ENCODE measurements around the gene LSAMP.

LSAMP gene

DNA sequence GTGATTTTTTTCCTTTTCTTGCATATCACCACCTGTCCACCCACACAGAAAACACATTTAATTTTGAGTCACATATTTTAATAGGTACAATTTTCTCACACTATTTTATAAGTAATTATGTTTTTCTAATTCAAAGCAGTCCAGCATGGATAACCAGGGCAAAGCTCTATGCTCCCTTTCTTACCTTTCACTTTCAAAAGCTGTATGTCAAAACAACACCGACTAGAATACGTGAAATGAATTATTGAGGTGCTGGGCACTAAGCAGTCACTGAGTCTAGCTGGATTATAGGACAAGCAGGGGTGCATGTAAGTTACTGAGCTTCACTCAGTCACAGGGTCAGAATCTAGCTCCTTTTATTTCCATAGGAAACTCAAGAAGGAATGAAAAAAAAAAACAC is 60.6 kb downstream of the LSAMP start:
- no peak overlapping the region for H3K4me3 ChIP-seq (ENCODE audit: low read depth, low read length)
- TF ChIP-seq, protein P1, sequence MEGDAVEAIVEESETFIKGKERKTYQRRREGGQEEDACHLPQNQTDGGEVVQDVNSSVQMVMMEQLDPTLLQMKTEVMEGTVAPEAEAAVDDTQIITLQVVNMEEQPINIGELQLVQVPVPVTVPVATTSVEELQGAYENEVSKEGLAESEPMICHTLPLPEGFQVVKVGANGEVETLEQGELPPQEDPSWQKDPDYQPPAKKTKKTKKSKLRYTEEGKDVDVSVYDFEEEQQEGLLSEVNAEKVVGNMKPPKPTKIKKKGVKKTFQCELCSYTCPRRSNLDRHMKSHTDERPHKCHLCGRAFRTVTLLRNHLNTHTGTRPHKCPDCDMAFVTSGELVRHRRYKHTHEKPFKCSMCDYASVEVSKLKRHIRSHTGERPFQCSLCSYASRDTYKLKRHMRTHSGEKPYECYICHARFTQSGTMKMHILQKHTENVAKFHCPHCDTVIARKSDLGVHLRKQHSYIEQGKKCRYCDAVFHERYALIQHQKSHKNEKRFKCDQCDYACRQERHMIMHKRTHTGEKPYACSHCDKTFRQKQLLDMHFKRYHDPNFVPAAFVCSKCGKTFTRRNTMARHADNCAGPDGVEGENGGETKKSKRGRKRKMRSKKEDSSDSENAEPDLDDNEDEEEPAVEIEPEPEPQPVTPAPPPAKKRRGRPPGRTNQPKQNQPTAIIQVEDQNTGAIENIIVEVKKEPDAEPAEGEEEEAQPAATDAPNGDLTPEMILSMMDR (IDR thresholded peaks at IDR 0.05; ENCODE audit: insufficient read depth, low read depth, low read length, missing control alignments) = no peak
- no peak for DNase-seq (ENCODE audit: low read depth)

DNA sequence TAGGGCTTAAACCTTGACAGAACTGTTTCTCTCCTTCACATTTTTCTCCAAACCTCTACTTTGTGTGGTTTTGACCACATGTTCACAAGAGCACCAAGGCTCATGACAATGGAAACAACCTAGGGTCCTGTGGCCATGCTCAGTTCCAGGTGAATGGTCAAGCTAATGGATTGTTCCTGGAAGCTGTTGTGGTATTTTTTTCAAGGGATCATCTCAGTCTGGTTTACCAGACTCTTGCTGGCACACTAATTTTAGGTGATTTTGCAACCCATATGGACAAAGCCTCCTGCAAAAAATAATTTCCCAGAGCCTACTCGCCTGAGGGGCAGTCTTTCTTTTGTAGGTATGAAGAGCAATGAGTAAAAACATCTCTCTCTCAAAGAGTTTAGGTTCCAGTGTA is 67.2 kb downstream of the LSAMP start:
- DNase-seq (ENCODE audit: low read depth) = no peak
- TF ChIP-seq, protein P1 (IDR thresholded peaks at IDR 0.05; ENCODE audit: insufficient read depth, low read depth, low read length, missing control alignments) = no peak
- no peak overlapping the region for H3K4me3 ChIP-seq (ENCODE audit: low read depth, low read length)

DNA sequence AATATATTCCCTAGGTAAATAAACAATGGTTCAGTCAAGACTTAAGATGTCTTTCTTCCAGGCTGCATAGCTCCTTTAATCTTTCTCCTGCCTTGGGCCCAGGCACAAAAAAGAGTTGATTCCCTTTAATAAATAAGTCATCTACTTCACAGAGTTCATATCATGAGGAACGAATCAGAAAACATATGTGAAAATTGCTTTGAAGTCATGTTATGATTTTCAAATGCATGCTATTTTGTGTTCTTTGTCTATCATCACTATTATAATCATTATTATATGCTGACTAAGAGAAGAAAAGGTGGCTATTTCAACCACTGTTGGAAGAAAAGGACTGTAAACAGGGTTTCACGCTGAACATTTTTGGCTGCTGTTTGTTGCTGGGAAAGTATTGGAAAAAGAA is 70.4 kb downstream of the LSAMP start:
- H3K4me3 ChIP-seq (ENCODE audit: low read depth, low read length) = no peak overlapping the region
- no peak for DNase-seq (ENCODE audit: low read depth)
- TF ChIP-seq, protein P1 (IDR thresholded peaks at IDR 0.05; ENCODE audit: insufficient read depth, low read depth, low read length, missing control alignments) = no peak

DNA sequence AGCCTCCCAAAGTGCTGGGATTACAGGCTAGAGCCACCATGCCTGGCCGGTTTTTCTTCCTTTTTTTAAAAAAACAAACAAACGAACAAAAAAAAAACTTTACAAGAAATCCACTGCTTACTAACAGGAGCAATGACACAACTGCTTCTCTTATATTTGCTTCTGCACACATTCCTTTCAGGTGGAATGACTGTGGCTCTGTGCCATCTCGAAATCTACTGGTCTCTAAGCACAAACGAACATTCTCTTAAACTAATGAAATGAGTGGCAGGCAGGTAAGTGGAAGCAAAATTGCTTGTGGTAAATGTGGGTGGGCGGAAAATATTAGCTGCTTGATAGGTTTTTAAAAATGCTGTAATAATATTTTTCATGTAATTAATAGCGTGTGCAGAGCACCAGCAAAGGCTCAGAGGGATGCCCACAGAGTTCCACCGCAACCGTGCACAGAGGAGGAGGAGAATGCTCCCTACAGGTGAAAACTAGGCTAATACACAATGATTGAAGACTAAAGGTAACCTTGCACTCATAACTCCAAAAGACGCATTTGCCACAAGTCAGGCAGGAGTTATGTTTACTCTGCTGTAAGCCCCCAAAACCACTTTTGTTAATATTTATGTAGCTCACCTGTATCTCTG is 77.4 kb downstream of the LSAMP start:
- no peak for DNase-seq (ENCODE audit: low read depth)
- no peak overlapping the region for H3K4me3 ChIP-seq (ENCODE audit: low read depth, low read length)
- TF ChIP-seq, protein P1 (IDR thresholded peaks at IDR 0.05; ENCODE audit: insufficient read depth, low read depth, low read length, missing control alignments) = no peak

DNA sequence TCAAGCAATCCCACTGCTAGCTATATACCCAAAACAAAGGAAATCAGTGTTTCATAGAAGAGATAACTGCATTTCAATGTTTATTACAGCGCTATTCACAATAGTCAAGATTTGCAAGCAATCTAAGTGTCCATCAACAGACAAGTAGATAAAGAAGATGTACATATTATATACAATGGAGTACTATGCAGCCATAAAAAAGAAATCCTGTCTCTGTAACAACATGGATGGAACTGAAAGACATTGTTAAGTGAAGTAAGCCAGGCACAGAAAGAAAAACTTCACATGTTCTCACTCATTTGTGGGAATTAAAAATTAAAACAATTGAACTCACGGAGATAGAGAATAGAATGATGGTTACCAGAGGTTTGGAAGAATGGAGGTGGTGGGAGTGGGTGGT is 89.2 kb downstream of the LSAMP start:
- H3K4me3 ChIP-seq (ENCODE audit: low read depth, low read length) = no peak overlapping the region
- DNase-seq (ENCODE audit: low read depth) = no peak
- TF ChIP-seq, protein P1 (IDR thresholded peaks at IDR 0.05; ENCODE audit: insufficient read depth, low read depth, low read length, missing control alignments) = no peak

DNA sequence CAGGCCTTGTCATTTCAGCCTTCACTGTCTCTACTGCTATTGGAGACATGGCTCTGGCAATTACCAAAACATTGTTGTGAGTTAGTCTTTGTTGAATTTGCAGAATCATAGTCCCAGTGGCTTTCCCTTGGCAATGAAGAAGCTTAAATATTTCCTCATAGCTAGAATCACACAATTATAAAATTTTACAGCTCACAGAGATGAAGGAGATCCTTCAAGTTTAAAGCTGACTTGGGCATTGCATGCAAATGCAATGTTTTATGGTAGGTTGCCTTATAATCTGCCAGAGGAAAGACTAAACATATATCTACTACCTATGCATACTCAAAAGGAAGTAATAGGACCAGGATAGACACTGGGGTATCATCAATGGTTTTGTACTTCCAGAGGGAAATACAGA is 90.9 kb downstream of the LSAMP start:
- no peak for DNase-seq (ENCODE audit: low read depth)
- no peak overlapping the region for H3K4me3 ChIP-seq (ENCODE audit: low read depth, low read length)
- TF ChIP-seq, protein P1 (IDR thresholded peaks at IDR 0.05; ENCODE audit: insufficient read depth, low read depth, low read length, missing control alignments) = no peak

DNA sequence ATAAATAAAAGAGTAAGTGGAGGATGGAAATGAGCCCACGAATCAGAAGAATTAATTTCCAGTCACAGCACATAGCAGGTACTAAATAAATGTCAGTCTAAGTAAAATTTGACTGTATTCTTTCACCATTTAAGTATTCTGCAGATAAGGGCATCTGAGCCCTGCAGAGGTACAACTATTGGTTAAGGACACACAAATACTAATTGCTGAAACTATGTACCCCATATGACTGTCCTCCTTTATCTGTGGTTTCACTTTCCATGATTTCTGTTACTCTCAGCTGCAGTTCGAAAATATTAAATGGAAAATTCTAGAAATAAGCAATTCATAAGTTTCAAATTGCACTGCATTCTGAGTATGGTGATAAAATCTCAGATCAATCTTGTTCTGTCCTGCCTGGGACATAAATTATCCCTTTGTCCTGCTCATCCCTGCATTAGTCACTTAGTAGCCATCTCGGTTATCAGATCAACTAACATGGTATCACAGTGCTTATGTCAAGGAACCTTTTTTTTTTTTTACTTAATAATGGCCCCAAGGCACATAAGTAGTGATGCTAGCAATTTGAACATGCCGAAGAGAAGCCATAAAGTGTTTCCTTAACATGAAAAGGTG is 95.1 kb downstream of the LSAMP start:
- no peak for DNase-seq (ENCODE audit: low read depth)

More for the DNA sequence above, 95.1 kb downstream of the LSAMP start:
- no peak overlapping the region for H3K4me3 ChIP-seq (ENCODE audit: low read depth, low read length)
- TF ChIP-seq, protein P1 (IDR thresholded peaks at IDR 0.05; ENCODE audit: insufficient read depth, low read depth, low read length, missing control alignments) = no peak
